Myocyte (in vitro differentiated cells): ENCODE measurements around the gene OTUD6A. TPM values are rescaled to one million over a fixed set of nuclear protein-coding genes. Genes with fewer than 3 reads are reported as not detected.

Experiments
- DNase-seq: peaks from one replicate; pipeline ENCODE4 v3.0.0-alpha.2; 2012; ENCODE audit warnings: low read depth
- polyA plus RNA-seq: library from polyadenylated mRNA; unstranded; fragments of >200 nt; gene quantifications from one replicate; pipeline ENCODE4 v1.2.1, GENCODE V29; 2012; ENCODE audit warnings: missing spikeins
- total RNA-seq: library from RNA; depleted of rRNA; stranded (reverse); fragments of >200 nt; gene quantifications from 2 replicates; pipeline ENCODE4 v1.2.3, GENCODE V29; 2014

OTUD6A gene
- total RNA-seq, result not detected in 2 replicates
- not detected for polyA plus RNA-seq

- DNase-seq, result no peak
Observed at GRCh38 chrX:70062076-70062475, at the start of gene OTUD6A. TSS of gene OTUD6A (plus strand) at chrX:70062457. CDS start at chrX:70062525, 68 bp downstream.

- no peak for DNase-seq
Observed at GRCh38 chrX:70012756-70013155, 49.5 kb upstream of the OTUD6A start.

- DNase-seq, result no peak
Observed at GRCh38 chrX:70013466-70014381, 48.5 kb upstream of the OTUD6A start.

GRCh38 chrX:70016513-70016912 is 45.7 kb upstream of the OTUD6A start:
- DNase-seq, result no peak

GRCh38 chrX:70022616-70023015 is 39.6 kb upstream of the OTUD6A start:
- no peak for DNase-seq

- no peak for DNase-seq
Observed at GRCh38 chrX:70025464-70025863, 36.8 kb upstream of the OTUD6A start.

- no peak for DNase-seq
Observed at GRCh38 chrX:70026112-70026850, 36.0 kb upstream of the OTUD6A start.

- no peak for DNase-seq
Observed at GRCh38 chrX:70026851-70027200, 35.4 kb upstream of the OTUD6A start.

GRCh38 chrX:70029863-70030262 is 32.4 kb upstream of the OTUD6A start:
- peak; percentile 15 for DNase-seq

GRCh38 chrX:70030301-70030767 is 31.9 kb upstream of the OTUD6A start:
- peak; percentile 57 for DNase-seq

GRCh38 chrX:70032792-70033191 is 29.5 kb upstream of the OTUD6A start:
- no peak for DNase-seq

GRCh38 chrX:70033348-70034051 is 28.8 kb upstream of the OTUD6A start:
- DNase-seq, result peak; percentile 15

- DNase-seq, result no peak
Observed at GRCh38 chrX:70034646-70035045, 27.6 kb upstream of the OTUD6A start.

- no peak for DNase-seq
Observed at GRCh38 chrX:70038515-70038914, 23.7 kb upstream of the OTUD6A start.

GRCh38 chrX:70038951-70039350 is 23.3 kb upstream of the OTUD6A start:
- no peak for DNase-seq

GRCh38 chrX:70039758-70040157 is 22.5 kb upstream of the OTUD6A start:
- DNase-seq, result no peak

- no peak for DNase-seq
Observed at GRCh38 chrX:70041993-70042392, 20.3 kb upstream of the OTUD6A start.

- DNase-seq, result peak; percentile 8
Observed at GRCh38 chrX:70042399-70043371, 19.6 kb upstream of the OTUD6A start.

GRCh38 chrX:70043685-70044084 is 18.6 kb upstream of the OTUD6A start:
- DNase-seq, result no peak

GRCh38 chrX:70044541-70045245 is 17.6 kb upstream of the OTUD6A start:
- DNase-seq, result peak; percentile 17
